Measurements from ENCODE around the gene CPXM2. TPM values are rescaled to one million over a fixed set of nuclear protein-coding genes. Genes with fewer than 3 reads are reported as not detected.

The CPXM2 gene
- polyA plus RNA-seq, 1 of the 3 experiments (the other 2 are of a cell fraction): not detected

GRCh38 chr10:123890756-123891143, 857 bp downstream of the CPXM2 start:
- Histone ChIP-seq H3K9me3 (no peaks in the 10 kb centered on the region), H4K20me1 (ENCODE audit: insufficient read depth) (no peaks in the 10 kb centered on the region), H3F3A (replicated peaks; ENCODE audit: insufficient read depth) (no peaks in the 10 kb centered on the region), H3K79me2 (ENCODE audit: insufficient read depth) (no peaks in the 10 kb centered on the region), H3K27ac (ENCODE audit: low read depth in 2 of 2, low read length in 1 of 2) (no peak overlapping the region), H3K4me2 (no peak overlapping the region), H3K4me1 (ENCODE audit: control insufficient read depth in 1 of 2, insufficient read depth in 2 of 2, low read depth in 1 of 2, low read length in 1 of 2) (no peaks in the 10 kb centered on the region; a peak in 2 of 4 replicates), H2AFZ (ENCODE audit: low read depth) (no peak overlapping the region), H3K9me2 (no peaks in the 10 kb centered on the region), H3K36me3 (replicated peaks in 1 of 2; ENCODE audit: control insufficient read depth in 1 of 2, insufficient read depth in 2 of 2, low read length in 1 of 2) (no peaks in the 10 kb centered on the region), H3K4me3 (ENCODE audit: low read depth in 2 of 2, low read length in 1 of 2) (no peak overlapping the region), H3K27me3 (ENCODE audit: insufficient read depth) (no peaks in the 10 kb centered on the region), H3K9ac (no peak overlapping the region)
- no peak for DNase-seq
- POLR2A ChIA-PET: no interaction called here
- TF ChIP-seq CHD2 (IDR thresholded peaks at IDR 0.05; ENCODE audit: low read length, partially characterized antibody) (no peak), RAD21 (IDR thresholded peaks at IDR 0.05; ENCODE audit: low read length) (no peak), FOSL2 (IDR thresholded peaks at IDR 0.05; ENCODE audit: borderline replicate concordance, low read depth) (no peak), TCF12 (IDR thresholded peaks at IDR 0.05) (no peak), EP300 (IDR thresholded peaks at IDR 0.05; ENCODE audit: borderline replicate concordance in 1 of 2, low read depth in 1 of 2, low read length in 1 of 2) (no peak), FOXJ3 (CRISPR knock-in tag; IDR thresholded peaks at IDR 0.05) (no peak), USF2 (IDR thresholded peaks at IDR 0.05; ENCODE audit: borderline replicate concordance, low read depth, low read length) (no peak), YY1 (IDR thresholded peaks at IDR 0.05; ENCODE audit: low read depth) (no peak), RCOR1 (IDR thresholded peaks at IDR 0.05; ENCODE audit: low read length) (no peak), RXRA (IDR thresholded peaks at IDR 0.05; ENCODE audit: borderline replicate concordance, low read depth) (no peak), ELF1 (IDR thresholded peaks at IDR 0.05) (no peak), MXI1 (IDR thresholded peaks at IDR 0.05; ENCODE audit: low read depth, low read length) (no peak), REST (IDR thresholded peaks at IDR 0.05; ENCODE audit: low read depth, low read length) (no peak), SIN3A (IDR thresholded peaks at IDR 0.05; ENCODE audit: borderline replicate concordance, low read depth, low read length) (no peak), POLR2AphosphoS5 (IDR thresholded peaks at IDR 0.05; ENCODE audit: low read depth, low read length) (no peak), RFX5 (IDR thresholded peaks at IDR 0.05; ENCODE audit: low read length) (no peak)
- TF ChIP-seq, protein P1, sequence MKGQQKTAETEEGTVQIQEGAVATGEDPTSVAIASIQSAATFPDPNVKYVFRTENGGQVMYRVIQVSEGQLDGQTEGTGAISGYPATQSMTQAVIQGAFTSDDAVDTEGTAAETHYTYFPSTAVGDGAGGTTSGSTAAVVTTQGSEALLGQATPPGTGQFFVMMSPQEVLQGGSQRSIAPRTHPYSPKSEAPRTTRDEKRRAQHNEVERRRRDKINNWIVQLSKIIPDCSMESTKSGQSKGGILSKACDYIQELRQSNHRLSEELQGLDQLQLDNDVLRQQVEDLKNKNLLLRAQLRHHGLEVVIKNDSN (IDR thresholded peaks at IDR 0.05; ENCODE audit: borderline replicate concordance, low read depth): no peak
- TF ChIP-seq, protein P2, sequence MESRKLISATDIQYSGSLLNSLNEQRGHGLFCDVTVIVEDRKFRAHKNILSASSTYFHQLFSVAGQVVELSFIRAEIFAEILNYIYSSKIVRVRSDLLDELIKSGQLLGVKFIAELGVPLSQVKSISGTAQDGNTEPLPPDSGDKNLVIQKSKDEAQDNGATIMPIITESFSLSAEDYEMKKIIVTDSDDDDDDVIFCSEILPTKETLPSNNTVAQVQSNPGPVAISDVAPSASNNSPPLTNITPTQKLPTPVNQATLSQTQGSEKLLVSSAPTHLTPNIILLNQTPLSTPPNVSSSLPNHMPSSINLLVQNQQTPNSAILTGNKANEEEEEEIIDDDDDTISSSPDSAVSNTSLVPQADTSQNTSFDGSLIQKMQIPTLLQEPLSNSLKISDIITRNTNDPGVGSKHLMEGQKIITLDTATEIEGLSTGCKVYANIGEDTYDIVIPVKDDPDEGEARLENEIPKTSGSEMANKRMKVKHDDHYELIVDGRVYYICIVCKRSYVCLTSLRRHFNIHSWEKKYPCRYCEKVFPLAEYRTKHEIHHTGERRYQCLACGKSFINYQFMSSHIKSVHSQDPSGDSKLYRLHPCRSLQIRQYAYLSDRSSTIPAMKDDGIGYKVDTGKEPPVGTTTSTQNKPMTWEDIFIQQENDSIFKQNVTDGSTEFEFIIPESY (IDR thresholded peaks at IDR 0.05; ENCODE audit: borderline replicate concordance, low read depth): no peak
- TF ChIP-seq, protein P3, sequence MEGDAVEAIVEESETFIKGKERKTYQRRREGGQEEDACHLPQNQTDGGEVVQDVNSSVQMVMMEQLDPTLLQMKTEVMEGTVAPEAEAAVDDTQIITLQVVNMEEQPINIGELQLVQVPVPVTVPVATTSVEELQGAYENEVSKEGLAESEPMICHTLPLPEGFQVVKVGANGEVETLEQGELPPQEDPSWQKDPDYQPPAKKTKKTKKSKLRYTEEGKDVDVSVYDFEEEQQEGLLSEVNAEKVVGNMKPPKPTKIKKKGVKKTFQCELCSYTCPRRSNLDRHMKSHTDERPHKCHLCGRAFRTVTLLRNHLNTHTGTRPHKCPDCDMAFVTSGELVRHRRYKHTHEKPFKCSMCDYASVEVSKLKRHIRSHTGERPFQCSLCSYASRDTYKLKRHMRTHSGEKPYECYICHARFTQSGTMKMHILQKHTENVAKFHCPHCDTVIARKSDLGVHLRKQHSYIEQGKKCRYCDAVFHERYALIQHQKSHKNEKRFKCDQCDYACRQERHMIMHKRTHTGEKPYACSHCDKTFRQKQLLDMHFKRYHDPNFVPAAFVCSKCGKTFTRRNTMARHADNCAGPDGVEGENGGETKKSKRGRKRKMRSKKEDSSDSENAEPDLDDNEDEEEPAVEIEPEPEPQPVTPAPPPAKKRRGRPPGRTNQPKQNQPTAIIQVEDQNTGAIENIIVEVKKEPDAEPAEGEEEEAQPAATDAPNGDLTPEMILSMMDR (IDR thresholded peaks at IDR 0.05): no peak
- TF ChIP-seq, protein P4, sequence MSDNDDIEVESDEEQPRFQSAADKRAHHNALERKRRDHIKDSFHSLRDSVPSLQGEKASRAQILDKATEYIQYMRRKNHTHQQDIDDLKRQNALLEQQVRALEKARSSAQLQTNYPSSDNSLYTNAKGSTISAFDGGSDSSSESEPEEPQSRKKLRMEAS (IDR thresholded peaks at IDR 0.05; ENCODE audit: low read depth): no peak
- 48% methylated on average over 6 of the region's 6 CpGs for WGBS (ENCODE audit: low lambda C conversion rate)
- CTCF ChIA-PET: no interaction called here

All from SK-N-SH (cell line).